ENCODE results near the gene CALML3. TPM values are rescaled to one million over a fixed set of nuclear protein-coding genes. Genes with fewer than 3 reads are reported as not detected.
A peak's percentile ranks its signal among the peaks of the same experiment; 100 is the strongest.

Gene CALML3
- total and polyA plus RNA-seq, 7 experiments from 2014 or later, result not detected

- Histone ChIP-seq H3K9me3 (ENCODE audit: control insufficient read depth in 2 of 3, low read length in 3 of 3) (no peaks in the 10 kb centered on the region), H3K4me1 (ENCODE audit: control insufficient read depth in 2 of 2, insufficient read depth in 2 of 2, low read length in 2 of 2) (peaks cover 3 to 31% of the 10 kb centered on the region in 2 donors), H3K4me3 (ENCODE audit: low read length) (no peak overlapping the region), H3K27me3 (ENCODE audit: control insufficient read depth in 2 of 2, insufficient read depth in 2 of 2, low read length in 2 of 2) (no peaks in the 10 kb centered on the region), H3K27ac (ENCODE audit: low read depth, low read length) (no peak overlapping the region), H3K36me3 (ENCODE audit: control insufficient read depth in 2 of 3, insufficient read depth in 3 of 3, low read length in 3 of 3) (no peaks in the 10 kb centered on the region)
- H3K36me3 Mint-ChIP-seq, result peaks cover 0 to 8% (median 0%) of the 10 kb centered on the region in 5 donors
- H3K27ac Mint-ChIP-seq, result peak overlapping the region in 1 of 9 donors; percentile 100
- ATAC-seq (no peak), DNase-seq (no peak)
- H3K9me3 Mint-ChIP-seq, result peaks cover 0 to 6% (median 3%) of the 10 kb centered on the region in 11 donors
- no peak overlapping the region for H3K4me3 Mint-ChIP-seq
- ChIA-PET CTCF (interaction anchor here (0.6 to 1.3 kb wide), 2 partner anchors 63 to 1014 kb away, joined by 5 to 6 read pairs; no protein-coding TSS in a partner anchor), POLR2A (interaction anchor here (0.7 to 5.9 kb wide), 3 partner anchors 55 to 121 kb away, joined by 3 to 70 read pairs (median 4); no protein-coding TSS in a partner anchor)
- peaks cover 23 to 44% (median 32%) of the 10 kb centered on the region in 7 donors for H3K4me1 Mint-ChIP-seq
- H3K27me3 Mint-ChIP-seq, result peaks cover 0 to 5% (median 0%) of the 10 kb centered on the region in 5 donors
- intact Hi-C loops (cut with micrococcal nuclease), result no loop called here
Observed at GRCh38 chr10:5567477-5567876, 42.7 kb downstream of the CALML3 start.

GRCh38 chr10:5568984-5569383 is 44.2 kb downstream of the CALML3 start:
- DNase-seq (no peak), ATAC-seq (no peak)
- Mint-ChIP-seq H3K9me3 (peaks cover 0 to 6% (median 3%) of the 10 kb centered on the region in 11 donors), H3K36me3 (peaks cover 0 to 8% (median 0%) of the 10 kb centered on the region in 5 donors), H3K4me1 (peaks cover 18 to 30% (median 26%) of the 10 kb centered on the region in 7 donors), H3K27me3 (peaks cover 0 to 3% (median 0%) of the 10 kb centered on the region in 5 donors), H3K4me3 (no peak overlapping the region), H3K27ac (peak overlapping the region in 3 of 9 donors; percentile 13 to 46 (median 28))
- H3K36me3 ChIP-seq (ENCODE audit: control insufficient read depth in 2 of 3, insufficient read depth in 3 of 3, low read length in 3 of 3), result no peaks in the 10 kb centered on the region
- intact Hi-C loops (cut with micrococcal nuclease), result no loop called here
- POLR2A ChIA-PET, result no interaction called here
- peaks cover 3 to 20% of the 10 kb centered on the region in 2 donors for H3K4me1 ChIP-seq (ENCODE audit: control insufficient read depth in 2 of 2, insufficient read depth in 2 of 2, low read length in 2 of 2)
- no peak overlapping the region for H3K27ac ChIP-seq (ENCODE audit: low read depth, low read length)
- H3K27me3 ChIP-seq (ENCODE audit: control insufficient read depth in 2 of 2, insufficient read depth in 2 of 2, low read length in 2 of 2), result no peaks in the 10 kb centered on the region
- CTCF ChIA-PET, result no interaction called here
- no peaks in the 10 kb centered on the region for H3K9me3 ChIP-seq (ENCODE audit: control insufficient read depth in 2 of 3, low read length in 3 of 3)
- H3K4me3 ChIP-seq (ENCODE audit: low read length), result no peak overlapping the region

- Histone ChIP-seq H3K27ac (ENCODE audit: low read depth, low read length) (no peak overlapping the region), H3K36me3 (ENCODE audit: control insufficient read depth in 2 of 3, insufficient read depth in 3 of 3, low read length in 3 of 3) (no peaks in the 10 kb centered on the region), H3K27me3 (ENCODE audit: control insufficient read depth in 2 of 2, insufficient read depth in 2 of 2, low read length in 2 of 2) (no peaks in the 10 kb centered on the region), H3K4me1 (ENCODE audit: control insufficient read depth in 2 of 2, insufficient read depth in 2 of 2, low read length in 2 of 2) (peaks cover 2 to 16% of the 10 kb centered on the region in 2 donors), H3K9me3 (ENCODE audit: control insufficient read depth in 2 of 3, low read length in 3 of 3) (no peaks in the 10 kb centered on the region), H3K4me3 (ENCODE audit: low read length) (no peak overlapping the region)
- no peak overlapping the region for H3K4me3 Mint-ChIP-seq
- intact Hi-C loops (cut with micrococcal nuclease), result no loop called here
- CTCF ChIA-PET, result no interaction called here
- POLR2A ChIA-PET, result no interaction called here
- no peak for DNase-seq
- peaks cover 0 to 6% (median 3%) of the 10 kb centered on the region in 11 donors for H3K9me3 Mint-ChIP-seq
- H3K36me3 Mint-ChIP-seq, result peaks cover 0 to 8% (median 0%) of the 10 kb centered on the region in 5 donors
- no peak for ATAC-seq
- H3K27me3 Mint-ChIP-seq, result peaks cover 0 to 3% (median 0%) of the 10 kb centered on the region in 5 donors
- no peak overlapping the region for H3K27ac Mint-ChIP-seq
- H3K4me1 Mint-ChIP-seq, result peaks cover 14 to 24% (median 20%) of the 10 kb centered on the region in 7 donors
Observed at GRCh38 chr10:5569568-5569967, 44.8 kb downstream of the CALML3 start.

DNA sequence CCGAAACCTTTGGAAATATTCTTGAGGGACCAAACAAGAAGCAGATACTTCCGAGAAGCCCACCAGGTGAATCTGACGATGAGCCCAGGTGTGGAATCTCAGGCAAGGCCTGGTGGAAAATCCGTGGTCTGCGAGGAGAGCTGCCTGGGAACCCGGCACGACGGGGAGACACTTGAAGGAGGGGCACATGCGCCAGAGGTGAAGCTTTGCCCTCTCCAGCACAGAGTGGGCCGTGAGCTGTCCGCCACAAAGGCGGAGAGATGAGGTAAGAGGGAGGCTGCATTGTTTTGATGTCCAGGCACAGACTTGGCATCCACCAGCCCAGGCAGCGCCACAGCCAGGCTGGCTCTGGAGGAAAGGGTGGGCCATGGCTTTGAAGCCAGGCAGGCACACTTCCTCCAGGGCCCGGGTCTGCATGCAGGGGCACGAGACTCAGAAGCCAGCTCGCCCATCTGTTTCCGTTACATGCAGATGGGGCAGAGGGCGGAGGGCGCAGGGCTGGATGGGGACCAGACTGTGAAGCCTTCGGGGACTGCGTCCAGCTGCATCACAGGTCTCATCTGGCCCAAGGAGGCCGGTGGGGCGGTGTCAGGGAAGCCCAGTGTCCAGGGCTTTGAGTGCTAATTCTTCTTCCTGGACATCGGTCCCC is 45.4 kb downstream of the CALML3 start:
- intact Hi-C loops (cut with micrococcal nuclease), result no loop called here

DNA sequence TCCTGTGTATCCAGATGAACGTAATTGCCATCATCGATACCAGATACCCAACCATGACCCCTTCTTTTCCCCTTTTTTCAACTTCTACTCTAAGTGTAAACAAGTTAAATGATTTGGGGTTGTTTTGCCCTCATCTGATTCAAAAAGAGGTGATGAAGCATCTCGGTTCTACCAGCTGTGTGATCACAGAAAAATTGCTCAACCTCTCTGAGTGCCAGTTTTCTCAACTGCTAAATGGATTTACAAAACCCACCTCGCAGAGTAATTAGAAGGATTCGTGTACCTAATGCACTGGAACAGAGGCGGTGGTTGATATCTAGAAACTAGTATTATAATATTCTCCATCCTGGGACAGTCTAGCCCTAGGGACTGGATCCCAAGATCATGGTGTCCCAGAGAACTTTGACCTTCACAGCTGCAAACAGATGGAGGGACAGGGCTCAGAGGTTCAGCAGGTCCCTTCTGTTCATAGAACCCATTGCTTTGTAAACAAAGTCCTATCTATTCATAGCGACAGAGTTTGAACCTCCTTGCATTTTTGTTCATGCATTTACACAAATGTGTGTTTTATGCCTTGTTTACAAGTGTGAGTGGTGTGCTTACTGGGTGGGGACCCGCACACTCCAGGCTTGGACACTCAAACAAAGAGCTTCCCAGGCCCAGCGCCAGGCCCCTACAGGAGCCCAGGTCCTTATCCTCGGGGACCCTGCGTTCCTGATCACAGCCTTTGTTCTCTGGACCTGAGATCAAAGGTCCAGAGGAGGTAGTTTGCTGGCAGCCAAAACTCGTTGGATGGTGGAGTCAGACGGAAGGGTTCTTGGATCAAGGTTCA is 46.4 kb downstream of the CALML3 start:
- Histone ChIP-seq H3K9me3 (ENCODE audit: control insufficient read depth in 2 of 3, low read length in 3 of 3) (no peaks in the 10 kb centered on the region), H3K27me3 (ENCODE audit: control insufficient read depth in 2 of 2, insufficient read depth in 2 of 2, low read length in 2 of 2) (no peaks in the 10 kb centered on the region), H3K4me1 (ENCODE audit: control insufficient read depth in 2 of 2, insufficient read depth in 2 of 2, low read length in 2 of 2) (no peaks in the 10 kb centered on the region), H3K27ac (ENCODE audit: low read depth, low read length) (no peak overlapping the region), H3K4me3 (ENCODE audit: low read length) (no peak overlapping the region), H3K36me3 (ENCODE audit: control insufficient read depth in 2 of 3, insufficient read depth in 3 of 3, low read length in 3 of 3) (no peaks in the 10 kb centered on the region)
- ChIA-PET POLR2A (interaction anchor here (0.8 to 1.7 kb wide), 2 partner anchors 8 to 15 kb away, joined by 4 to 5 read pairs; no protein-coding TSS in a partner anchor), CTCF (interaction anchor here (0.6 to 1.1 kb wide), 2 partner anchors 51 to 213 kb away, joined by 3 to 4 read pairs; no protein-coding TSS in a partner anchor)
- Mint-ChIP-seq H3K4me3 (no peak overlapping the region), H3K27ac (no peak overlapping the region), H3K36me3 (peaks cover 0 to 8% (median 0%) of the 10 kb centered on the region in 5 donors), H3K9me3 (peaks cover 0 to 4% (median 0%) of the 10 kb centered on the region in 11 donors), H3K4me1 (peaks cover 4 to 15% (median 9%) of the 10 kb centered on the region in 7 donors), H3K27me3 (peaks cover 0 to 3% (median 0%) of the 10 kb centered on the region in 5 donors)
- intact Hi-C loops (cut with micrococcal nuclease), result no loop called here
- DNase-seq (no peak), ATAC-seq (no peak)

More for the DNA sequence above, 45.4 kb downstream of the CALML3 start:
- Mint-ChIP-seq H3K27me3 (peaks cover 0 to 3% (median 0%) of the 10 kb centered on the region in 5 donors), H3K36me3 (peaks cover 0 to 8% (median 0%) of the 10 kb centered on the region in 5 donors), H3K4me1 (peaks cover 8 to 19% (median 14%) of the 10 kb centered on the region in 7 donors), H3K9me3 (peaks cover 0 to 4% (median under 1%) of the 10 kb centered on the region in 11 donors), H3K27ac (no peak overlapping the region), H3K4me3 (no peak overlapping the region)
- no peaks in the 10 kb centered on the region for H3K36me3 ChIP-seq (ENCODE audit: control insufficient read depth in 2 of 3, insufficient read depth in 3 of 3, low read length in 3 of 3)
- CTCF ChIA-PET, result interaction anchor here (1.1 kb wide), 1 partner anchor 53 kb away, joined by 3 read pairs; no protein-coding TSS in a partner anchor
- no peaks in the 10 kb centered on the region for H3K27me3 ChIP-seq (ENCODE audit: control insufficient read depth in 2 of 2, insufficient read depth in 2 of 2, low read length in 2 of 2)
- no peak overlapping the region for H3K27ac ChIP-seq (ENCODE audit: low read depth, low read length)
- POLR2A ChIA-PET, result interaction anchor here (0.8 kb wide), 2 partner anchors 16 to 109 kb away, joined by 3 to 4 read pairs; no protein-coding TSS in a partner anchor
- H3K4me3 ChIP-seq (ENCODE audit: low read length), result no peak overlapping the region
- DNase-seq, result no peak
- H3K9me3 ChIP-seq (ENCODE audit: control insufficient read depth in 2 of 3, low read length in 3 of 3), result no peaks in the 10 kb centered on the region
- H3K4me1 ChIP-seq (ENCODE audit: control insufficient read depth in 2 of 2, insufficient read depth in 2 of 2, low read length in 2 of 2), result peaks cover 0 to 10% of the 10 kb centered on the region in 2 donors
- no peak for ATAC-seq

GRCh38 chr10:5571826-5572225 is 47.1 kb downstream of the CALML3 start:
- no peak overlapping the region for H3K27ac Mint-ChIP-seq
- intact Hi-C loops (cut with micrococcal nuclease), result no loop called here
- H3K27me3 ChIP-seq (ENCODE audit: control insufficient read depth in 2 of 2, insufficient read depth in 2 of 2, low read length in 2 of 2), result no peaks in the 10 kb centered on the region
- H3K36me3 ChIP-seq (ENCODE audit: control insufficient read depth in 2 of 3, insufficient read depth in 3 of 3, low read length in 3 of 3), result no peaks in the 10 kb centered on the region
- peaks cover under 1 to 13% (median 4%) of the 10 kb centered on the region in 7 donors for H3K4me1 Mint-ChIP-seq
- ATAC-seq (no peak), DNase-seq (no peak)
- POLR2A ChIA-PET, result interaction anchor here (0.8 to 1.7 kb wide), 2 partner anchors 9 kb away, joined by 3 to 5 read pairs; no protein-coding TSS in a partner anchor
- H3K36me3 Mint-ChIP-seq, result peaks cover 0 to 4% (median 0%) of the 10 kb centered on the region in 5 donors
- no peak overlapping the region for H3K4me3 Mint-ChIP-seq
- H3K27ac ChIP-seq (ENCODE audit: low read depth, low read length), result no peak overlapping the region
- peaks cover 0 to 1% (median 0%) of the 10 kb centered on the region in 11 donors for H3K9me3 Mint-ChIP-seq
- H3K4me3 ChIP-seq (ENCODE audit: low read length), result no peak overlapping the region
- H3K27me3 Mint-ChIP-seq, result peaks cover 0 to 3% (median 0%) of the 10 kb centered on the region in 5 donors
- CTCF ChIA-PET, result no interaction called here
- H3K4me1 ChIP-seq (ENCODE audit: control insufficient read depth in 2 of 2, insufficient read depth in 2 of 2, low read length in 2 of 2), result no peaks in the 10 kb centered on the region
- H3K9me3 ChIP-seq (ENCODE audit: control insufficient read depth in 2 of 3, low read length in 3 of 3), result no peaks in the 10 kb centered on the region

Data from naive thymus-derived CD4-positive, alpha-beta T cell (primary cell).